NK-92 (cell line): ENCODE results near the gene ZNF705A.
"Not testable (repeated sequence)": the region's sequence is repeated elsewhere in the genome, so short reads cannot be mapped to it uniquely, and the experiment has no call there.

Experiments
- DNase-seq: peaks from one replicate; lab custom pipeline; 2025; ENCODE audit not compliant: unreplicated experiment; lab: John Stamatoyannopoulos, UW

The ZNF705A gene

DNA sequence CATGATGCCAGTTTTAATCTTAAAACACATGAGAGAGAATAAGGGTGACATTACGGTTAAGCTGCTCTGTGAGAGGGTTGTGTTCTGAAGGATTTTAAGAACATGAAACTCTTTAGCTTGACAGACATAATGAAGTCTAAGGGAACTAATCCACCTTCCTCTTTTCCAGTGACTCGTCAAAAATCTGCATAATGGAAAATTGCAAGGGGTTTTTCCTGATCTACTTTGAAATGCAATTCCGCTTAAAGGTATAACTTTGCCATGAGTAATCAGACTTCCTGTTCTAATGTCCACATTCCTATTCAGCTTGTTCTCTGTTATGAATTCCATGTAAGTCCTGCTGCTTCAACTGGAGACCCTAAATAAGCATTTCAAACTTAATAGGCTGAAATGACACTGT, at the start of gene ZNF705A:
Gene ZNF705A, plus strand, starts transcription at position 171 of the 400 bp plus-strand sequence. CDS start 15,611 bp downstream, outside the sequence.
- DNase-seq = no peak

- DNase-seq = peak; percentile 4
Measured at GRCh38 chr12:8108808-8109398, 47.9 kb upstream of the ZNF705A start.

DNA sequence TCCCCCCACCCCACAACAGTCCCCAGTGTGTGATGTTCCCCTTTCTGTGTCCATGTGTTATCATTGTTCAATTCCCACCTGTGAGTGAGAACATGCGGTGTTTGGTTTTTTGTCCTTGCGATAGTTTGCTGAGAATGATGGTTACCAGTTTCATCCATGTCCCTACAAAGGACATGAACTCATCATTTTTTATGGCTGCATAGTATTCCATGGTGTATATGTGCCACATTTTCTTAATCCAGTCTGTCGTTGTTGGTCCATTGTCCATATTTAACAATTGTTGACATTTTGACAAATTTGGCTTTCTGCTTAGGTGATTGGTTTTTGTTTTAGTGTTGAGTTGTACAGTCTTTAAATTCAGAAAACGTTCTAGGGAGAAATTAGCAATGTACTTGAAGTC, 43.7 kb upstream of the ZNF705A start:
- not testable (repeated sequence) for DNase-seq

DNA sequence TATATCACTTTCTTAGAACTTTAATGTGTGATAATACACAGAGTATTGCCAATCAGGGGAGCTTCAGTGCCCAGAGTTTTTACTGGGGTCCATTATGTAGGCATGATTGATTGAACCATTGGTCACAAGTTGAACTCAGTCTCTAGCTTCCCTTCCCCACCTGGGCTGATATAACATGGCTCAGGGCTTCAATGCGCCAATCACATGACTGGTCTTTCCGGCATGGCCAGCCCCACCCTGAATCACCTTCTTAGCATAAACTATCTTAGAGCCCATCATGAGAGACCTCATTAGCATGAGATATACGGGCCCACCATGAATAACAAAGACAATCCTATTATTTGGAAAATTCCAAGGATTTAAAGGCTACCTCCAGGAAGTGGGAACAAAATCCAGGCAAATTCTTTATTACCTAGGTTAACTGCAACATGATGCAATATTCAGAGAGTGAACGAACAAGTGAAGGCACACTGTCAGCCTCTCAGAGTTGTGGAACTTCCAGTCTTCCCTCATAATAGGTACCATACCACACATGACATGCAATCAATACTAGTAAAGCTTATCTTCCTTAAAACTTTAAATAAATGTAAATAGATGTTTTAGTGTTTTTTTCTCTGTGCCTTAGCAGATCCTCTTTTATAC, 36.6 kb upstream of the ZNF705A start:
- no peak for DNase-seq

DNA sequence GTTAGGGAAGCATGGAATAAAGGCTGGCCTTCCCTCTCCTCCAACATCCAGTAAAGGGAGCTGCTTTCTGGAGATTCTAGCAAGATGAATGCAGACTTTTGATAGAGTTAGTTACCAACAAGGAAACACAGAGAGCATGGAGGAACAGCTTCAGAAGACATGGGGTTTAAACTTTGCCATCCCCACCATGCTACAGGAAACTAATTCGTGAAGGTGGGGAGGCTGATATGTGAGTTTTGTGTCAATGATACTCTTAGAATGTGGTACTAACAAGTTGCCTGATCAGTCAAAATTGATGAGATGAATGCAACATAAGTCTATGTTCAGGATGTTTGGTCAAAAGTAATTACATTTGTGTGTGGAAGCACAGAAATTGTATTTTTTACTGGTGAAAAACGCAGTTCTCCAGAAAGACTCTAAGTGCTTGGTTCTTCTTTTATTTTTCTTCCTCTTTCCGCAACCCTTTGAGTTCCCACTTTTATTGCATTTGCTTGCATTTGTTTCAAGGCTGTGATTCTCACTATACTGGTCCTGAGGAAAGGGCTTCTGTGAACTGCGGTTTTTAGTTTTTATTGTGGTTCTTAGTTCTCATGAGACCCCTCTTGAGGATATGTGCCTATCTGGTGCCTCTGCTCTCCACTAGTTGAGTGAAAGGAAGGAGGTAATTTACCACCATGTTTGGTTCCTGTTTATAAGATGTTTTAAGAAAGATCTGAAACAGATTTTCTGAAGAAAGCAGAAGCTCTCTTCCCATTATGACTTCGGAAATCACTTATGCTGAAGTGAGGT, 33.5 kb upstream of the ZNF705A start, which contains the start of gene CLEC4A:
Gene CLEC4A, plus strand, starts transcription at position 494 of the 789 bp plus-strand sequence. Its CDS starts 262 bp downstream, at position 756.
- DNase-seq = no peak

- no peak for DNase-seq
Measured at GRCh38 chr12:8127138-8127537, 29.7 kb upstream of the ZNF705A start.

DNA sequence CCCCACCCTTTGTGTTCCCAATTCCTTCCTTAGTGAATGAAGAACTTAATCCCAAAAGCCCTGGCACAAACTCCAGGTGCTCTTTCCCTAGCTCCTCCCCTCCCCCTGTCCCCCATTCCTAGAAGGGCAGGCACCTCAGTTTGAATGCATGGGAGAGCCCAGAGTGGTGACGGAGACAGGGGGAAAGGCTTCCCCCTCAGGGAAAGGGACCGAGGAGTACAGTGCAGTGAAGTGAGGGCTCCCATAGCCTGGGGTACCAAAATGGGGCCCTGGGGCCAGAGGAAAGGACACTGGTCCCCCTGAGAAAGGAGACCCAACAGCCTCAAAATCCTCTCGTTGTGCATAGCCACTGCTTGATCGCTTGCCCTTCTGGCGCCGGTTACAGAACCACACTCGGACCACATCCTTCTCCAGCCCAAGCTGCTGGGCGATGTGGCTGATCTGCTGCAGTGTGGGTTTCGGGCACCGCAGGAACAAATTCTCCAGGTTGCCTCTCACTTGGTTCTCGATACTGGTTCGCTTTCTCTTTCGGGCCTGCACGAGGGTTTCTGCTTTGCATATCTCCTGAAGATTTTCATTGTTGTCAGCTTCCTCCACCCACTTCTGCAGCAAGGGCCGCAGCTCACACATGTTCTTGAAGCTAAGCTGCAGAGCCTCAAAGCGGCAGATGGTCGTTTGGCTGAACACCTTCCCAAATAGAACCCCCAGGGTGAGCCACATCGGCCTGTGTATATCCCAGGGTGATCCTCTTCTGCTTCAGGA, 23.0 kb upstream of the ZNF705A start:
- not testable (repeated sequence) for DNase-seq

GRCh38 chr12:8134398-8134930, 22.4 kb upstream of the ZNF705A start:
- not testable (repeated sequence) for DNase-seq

DNA sequence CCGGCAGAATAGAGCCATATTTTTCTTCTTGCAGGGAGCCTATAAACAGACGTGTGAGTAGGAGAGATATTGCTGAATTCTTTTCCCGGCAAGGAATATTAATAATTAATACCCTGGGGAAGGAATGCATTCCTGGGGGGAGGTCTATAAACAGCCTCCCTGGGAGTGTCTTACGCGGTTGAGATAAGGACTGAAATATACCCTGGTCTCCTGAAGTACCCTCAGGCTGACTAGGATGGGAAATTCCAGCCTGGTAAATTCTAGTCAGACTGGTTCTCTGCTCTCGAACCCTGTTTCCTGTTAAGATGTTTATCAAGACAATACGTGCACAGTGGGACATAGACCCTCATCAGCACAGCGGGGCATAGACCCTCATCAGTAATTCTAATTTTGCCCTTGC, 15.2 kb upstream of the ZNF705A start:
- not testable (repeated sequence) for DNase-seq

GRCh38 chr12:8143261-8143660, 13.6 kb upstream of the ZNF705A start:
- no peak for DNase-seq

DNA sequence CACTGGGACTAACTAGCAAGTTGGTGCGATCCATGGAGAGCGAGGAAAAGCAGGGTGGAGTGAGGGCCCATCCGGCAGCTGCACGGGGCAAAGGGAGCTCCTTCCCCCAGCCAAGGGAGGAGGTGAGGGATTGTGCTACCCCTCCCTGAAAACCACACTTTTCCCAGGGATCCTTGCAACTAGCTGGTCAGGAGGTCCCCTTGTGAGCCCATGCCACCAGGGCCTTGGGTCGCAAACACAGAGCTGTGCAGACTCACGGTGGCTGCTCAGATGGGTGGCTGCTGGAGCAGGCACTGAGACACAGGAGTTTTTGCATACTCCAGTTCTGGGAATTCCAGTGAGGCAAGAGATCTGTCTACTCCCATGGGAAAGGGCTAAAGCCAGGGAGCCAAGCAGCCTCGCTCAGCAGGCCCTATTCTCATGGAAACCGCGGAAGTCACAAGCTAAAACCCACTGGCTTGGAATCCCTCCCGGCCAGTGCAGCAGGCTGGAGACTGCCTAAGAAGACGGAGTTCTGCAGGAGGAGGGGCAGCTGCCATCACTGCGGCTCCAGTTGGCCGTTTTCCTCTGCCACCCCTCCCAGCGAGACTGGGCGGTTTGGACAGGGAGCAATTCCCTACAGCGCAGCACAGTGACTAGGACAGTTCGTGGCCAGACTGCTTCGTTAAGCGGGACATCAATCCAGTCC, 10.9 kb upstream of the ZNF705A start:
- no peak for DNase-seq

- DNase-seq = no peak
Measured at GRCh38 chr12:8146442-8146771, 10.4 kb upstream of the ZNF705A start.

DNA sequence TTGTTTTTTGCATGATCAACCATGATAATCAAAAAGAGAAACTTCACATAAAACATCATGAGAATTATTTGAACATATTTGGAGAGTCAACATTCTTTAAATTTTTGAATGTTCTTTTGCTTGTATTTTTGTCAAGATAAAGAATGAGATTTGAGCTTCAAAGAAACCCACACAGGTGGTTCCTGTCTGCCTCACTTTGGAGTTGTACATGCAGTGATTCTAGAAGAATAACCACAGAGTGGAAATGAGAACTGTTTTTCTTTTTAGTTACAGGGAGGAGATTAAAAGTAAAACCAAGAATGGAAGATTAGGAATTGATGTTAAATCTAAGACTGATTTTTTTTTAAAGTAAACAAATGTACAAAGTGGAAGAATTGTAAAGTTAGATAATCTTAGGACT, 2.3 kb upstream of the ZNF705A start:
- no peak for DNase-seq

DNA sequence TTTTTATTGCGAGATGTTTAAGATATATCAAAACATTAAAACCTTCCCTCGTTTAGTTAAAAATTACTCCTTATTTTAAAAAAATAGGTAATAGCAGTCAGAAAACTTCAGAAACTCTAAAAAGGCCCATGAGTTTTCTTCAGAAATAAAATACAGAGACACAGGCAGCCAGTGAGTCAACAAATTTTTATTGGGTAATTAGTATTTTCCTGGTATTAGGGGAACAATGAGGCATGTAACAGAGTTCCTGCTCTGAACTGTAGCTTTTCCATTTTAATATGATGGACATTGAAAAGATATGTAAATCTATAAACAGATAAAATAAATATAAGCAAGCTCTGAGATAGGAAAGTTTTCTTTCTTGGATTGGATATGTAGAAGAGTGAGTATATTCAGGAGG, 399 bp upstream of the ZNF705A start:
- DNase-seq = no peak

- no peak for DNase-seq
Measured at GRCh38 chr12:8157484-8158198, 826 bp downstream of the ZNF705A start.

GRCh38 chr12:8172911-8173310, 16.1 kb downstream of the ZNF705A start:
- DNase-seq = not testable (repeated sequence)

GRCh38 chr12:8179989-8180585, 23.3 kb downstream of the ZNF705A start:
- DNase-seq = not testable (repeated sequence)

DNA sequence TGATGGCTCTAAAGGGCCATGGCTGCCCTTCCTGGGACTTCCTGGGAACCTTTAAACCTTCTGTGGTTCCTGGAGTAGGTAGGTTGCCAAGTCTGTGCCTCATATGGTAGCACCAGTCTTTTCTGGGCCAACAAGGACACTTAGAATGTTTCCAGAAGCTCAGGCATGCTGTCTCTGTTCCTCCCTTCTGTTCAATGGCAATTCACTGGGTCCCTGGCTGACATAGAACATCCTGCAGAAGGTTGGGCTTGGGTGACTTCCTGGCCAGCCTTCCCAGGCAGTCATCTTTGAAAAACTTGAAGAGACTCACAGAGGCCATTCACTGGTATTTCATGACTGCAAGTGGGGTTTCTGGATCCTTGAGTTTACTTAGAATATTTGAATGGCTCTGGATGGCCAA, 24.5 kb downstream of the ZNF705A start:
- DNase-seq = not testable (repeated sequence)

GRCh38 chr12:8182923-8183322, 26.1 kb downstream of the ZNF705A start:
- not testable (repeated sequence) for DNase-seq
